Fibroblast of pulmonary artery (primary cell): Measurements from ENCODE around the gene METRNL.

ENCODE experiments used
- DNase-seq: peaks from one replicate; pipeline ENCODE4 v3.0.0-alpha.2; 2010; ENCODE audit warnings: low read depth
- H3K4me3 ChIP-seq: replicated peaks from 2 replicates; pipeline ENCODE4 v1.5.1; 2011; ENCODE audit warnings: low read depth, mild to moderate bottlenecking, control low read depth, low read length, moderate library complexity
- TF ChIP-seq, protein P1 (sequence below): IDR thresholded peaks from 2 replicates; pipeline ENCODE4 v1.5.1; 2011; ENCODE audit warnings: mild to moderate bottlenecking, control low read depth, low read length, inconsistent platforms; ENCODE audit errors: missing control alignments

Gene METRNL

DNA sequence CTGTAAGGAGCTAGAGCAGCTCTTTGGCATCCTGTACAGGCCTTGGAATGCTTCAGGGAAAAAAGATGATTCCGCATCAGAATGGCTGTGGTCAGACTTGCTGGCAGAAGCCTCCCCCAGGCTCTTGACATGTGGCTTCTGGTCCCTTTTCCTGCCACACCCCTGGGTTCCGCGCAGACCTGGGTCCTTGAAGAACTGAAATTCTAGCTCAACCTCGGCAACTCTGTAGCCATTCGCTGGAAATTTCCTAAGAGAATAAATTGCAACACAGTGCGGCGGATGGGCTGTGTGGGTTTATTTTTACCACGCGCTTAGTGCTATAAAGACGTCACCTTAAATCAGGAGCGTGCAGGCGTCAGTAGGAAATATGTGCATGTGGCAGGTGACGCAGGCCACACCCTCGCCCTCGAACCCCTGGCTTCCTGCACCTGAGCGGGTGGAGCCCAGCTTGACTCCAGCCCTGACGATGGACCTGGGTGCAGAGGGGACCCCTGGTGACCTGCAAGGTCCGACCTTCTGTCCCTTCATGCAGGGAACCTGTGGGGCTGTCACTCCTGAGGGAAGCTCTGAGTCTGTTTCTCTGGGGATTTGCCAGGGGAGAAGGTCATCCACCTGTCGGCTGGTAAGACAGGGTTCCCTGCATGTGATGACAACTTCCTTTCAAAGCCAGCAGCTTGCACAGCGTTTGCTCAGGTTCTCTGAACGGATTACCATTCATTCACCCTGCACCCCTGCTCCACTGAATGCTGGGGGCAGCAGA, 46.3 kb downstream of the METRNL start:
- TF ChIP-seq, protein P1, sequence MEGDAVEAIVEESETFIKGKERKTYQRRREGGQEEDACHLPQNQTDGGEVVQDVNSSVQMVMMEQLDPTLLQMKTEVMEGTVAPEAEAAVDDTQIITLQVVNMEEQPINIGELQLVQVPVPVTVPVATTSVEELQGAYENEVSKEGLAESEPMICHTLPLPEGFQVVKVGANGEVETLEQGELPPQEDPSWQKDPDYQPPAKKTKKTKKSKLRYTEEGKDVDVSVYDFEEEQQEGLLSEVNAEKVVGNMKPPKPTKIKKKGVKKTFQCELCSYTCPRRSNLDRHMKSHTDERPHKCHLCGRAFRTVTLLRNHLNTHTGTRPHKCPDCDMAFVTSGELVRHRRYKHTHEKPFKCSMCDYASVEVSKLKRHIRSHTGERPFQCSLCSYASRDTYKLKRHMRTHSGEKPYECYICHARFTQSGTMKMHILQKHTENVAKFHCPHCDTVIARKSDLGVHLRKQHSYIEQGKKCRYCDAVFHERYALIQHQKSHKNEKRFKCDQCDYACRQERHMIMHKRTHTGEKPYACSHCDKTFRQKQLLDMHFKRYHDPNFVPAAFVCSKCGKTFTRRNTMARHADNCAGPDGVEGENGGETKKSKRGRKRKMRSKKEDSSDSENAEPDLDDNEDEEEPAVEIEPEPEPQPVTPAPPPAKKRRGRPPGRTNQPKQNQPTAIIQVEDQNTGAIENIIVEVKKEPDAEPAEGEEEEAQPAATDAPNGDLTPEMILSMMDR = no peak

DNA sequence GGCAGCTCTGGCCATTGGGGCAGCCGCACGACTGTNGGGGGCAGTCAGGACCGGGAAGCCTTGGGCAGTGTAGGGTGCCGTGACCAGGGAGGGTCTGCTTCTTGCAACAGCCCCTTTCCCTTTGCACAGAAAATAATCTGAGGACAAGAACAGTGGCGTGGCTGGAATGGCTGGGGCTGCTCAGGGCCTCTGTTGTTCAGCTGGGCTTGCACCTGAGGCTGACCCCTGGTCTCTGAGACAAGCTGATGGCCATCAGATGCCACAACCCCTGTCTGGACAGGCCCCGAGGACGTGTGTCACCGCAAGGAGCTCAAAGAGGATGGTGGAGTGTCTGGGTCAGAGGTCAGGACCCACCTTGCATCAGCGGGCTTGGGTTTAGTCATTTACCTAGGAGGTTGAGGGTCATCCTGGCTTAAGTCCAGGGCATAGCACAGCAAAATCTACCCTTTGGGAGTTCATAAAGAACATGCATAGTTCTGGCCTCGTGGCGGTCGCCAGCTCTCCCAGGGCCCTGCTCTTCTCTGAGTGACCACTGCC, 46.9 kb downstream of the METRNL start:
- DNase-seq = no peak
- TF ChIP-seq, protein P1 = no peak
- H3K4me3 ChIP-seq = no peak overlapping the region

More for the DNA sequence above, 46.3 kb downstream of the METRNL start:
- DNase-seq = no peak
- no peak overlapping the region for H3K4me3 ChIP-seq

DNA sequence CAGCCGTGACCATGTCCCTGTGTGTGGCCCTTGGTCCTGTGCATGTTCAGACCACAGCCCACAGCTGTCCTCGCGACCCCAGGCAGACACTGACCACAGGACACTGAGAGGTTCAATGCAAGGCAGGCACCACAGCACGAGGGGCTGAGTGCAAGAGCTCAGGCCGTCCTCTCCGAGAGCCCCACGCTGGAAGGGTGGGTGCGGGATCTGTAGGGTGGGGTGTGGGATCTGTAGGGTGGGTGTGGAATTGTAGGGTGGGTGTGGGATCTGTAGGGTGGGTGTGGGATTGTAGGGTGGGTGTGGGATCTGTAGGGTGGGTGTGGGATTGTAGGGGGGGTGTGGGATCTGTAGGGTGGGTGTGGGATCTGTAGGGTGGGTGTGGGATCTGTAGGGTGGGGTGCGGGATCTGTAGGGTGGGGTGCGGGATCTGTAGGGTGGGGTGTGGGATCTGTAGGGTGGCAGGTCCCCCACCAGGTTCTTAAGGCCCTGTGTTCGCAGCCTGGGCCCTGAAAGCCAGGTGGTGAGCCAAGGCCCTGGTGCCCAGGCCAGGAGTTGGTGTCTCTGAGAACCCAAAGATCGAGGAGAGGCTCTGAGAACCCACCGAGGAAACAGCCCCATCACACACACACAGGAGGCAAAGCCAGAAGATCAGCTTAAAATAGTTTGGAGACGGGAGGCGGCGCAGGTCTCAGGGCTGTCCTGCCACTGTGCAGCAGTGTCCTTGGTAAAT, 48.2 kb downstream of the METRNL start:
- no peak overlapping the region for H3K4me3 ChIP-seq
- no peak for DNase-seq
- TF ChIP-seq, protein P1 = no peak

DNA sequence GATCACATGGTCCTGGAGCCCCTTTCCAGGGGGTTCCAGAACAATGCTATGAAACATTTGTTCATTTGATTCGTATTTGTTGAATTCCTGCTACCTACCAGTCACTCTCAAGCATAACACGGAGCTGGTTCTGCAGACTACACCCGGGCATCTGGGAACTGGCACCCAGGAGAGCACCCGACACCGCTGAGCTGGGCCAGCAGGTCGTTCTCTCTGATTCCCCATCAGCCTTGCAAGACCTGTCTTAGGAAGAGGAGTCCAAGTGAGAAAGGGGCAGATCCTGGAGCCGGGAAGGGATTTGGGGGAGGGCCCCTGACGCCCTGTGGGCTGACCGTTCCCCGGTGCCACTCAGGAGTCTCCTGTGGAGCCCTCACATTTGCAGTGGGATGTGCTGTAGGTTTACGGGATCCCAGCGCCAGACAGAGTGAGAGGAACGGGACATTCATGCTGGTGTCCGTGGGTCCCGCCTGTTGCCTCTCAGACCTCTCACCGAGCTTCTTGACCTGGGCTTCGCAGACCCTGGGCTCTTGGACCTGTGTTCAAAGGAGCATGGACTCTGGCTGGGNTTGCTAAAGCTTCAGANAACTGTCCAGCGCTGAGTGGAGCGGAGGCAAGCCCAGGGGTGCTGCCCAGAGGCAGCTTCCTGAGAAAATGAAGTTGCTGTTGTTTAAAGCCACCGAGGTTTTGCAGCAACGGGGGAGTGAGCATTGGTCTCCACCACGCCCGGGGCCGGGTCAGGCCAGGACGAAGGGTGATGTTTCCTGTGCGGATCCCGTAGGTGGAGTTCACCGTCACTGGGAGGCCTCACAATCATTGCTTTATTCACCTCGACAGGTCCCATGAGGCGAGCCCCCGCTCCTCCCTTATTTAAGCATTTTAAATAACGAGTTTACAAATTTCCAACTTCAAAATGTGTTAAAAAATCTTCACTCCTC, 49.2 kb downstream of the METRNL start:
- TF ChIP-seq, protein P1 = no peak

DNA sequence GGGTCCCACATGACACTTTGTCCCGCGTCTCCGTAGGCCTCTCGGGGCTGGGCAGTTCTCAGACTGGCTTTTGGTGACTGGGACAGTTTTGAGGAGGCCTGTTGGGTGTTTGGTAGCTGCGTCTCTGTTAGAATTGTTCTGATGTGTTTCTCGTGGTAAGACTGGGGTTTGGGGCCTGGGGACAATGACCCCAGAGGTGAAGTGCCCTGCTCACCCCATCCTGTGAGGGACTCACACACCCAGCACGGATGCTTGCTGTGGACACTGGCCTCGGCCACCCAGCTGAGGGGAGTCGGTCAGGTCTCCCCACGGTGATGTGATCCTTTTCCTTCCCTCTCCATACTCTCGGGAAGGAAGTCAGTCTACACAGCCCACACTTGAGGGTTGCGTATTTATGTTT, 50.3 kb downstream of the METRNL start:
- no peak overlapping the region for H3K4me3 ChIP-seq
- TF ChIP-seq, protein P1 = no peak
- no peak for DNase-seq

More for the DNA sequence above, 49.2 kb downstream of the METRNL start:
- H3K4me3 ChIP-seq = no peak overlapping the region
- no peak for DNase-seq

DNA sequence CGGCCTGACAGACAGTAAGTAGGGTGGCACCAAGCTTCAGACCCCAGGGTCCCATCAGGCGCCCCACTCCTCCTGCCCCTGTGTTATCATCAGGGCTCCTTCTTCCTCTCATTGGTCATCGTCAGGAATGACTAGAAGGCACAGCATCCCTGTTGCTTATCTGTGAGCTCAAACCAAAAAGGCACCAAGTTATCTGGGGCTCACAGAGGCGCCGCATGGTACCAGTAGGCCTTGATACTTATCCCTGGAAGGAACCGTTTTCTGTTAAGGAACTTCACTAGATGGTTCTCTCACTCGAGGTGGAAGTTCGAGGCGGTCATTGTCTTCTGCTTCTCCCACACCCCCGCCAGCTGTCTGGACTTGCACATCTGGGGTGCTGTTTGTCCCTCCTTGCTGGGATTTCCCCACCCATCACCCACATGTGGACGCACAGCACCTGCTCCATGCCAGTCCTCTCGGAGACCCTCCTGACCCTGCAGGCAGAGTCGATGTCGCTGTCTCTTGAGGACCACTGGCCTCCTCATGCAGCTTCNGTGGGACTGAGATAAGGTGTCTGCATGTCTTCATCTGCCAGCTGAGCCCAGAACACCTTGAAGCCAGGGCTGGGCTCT, 52.1 kb downstream of the METRNL start:
- no peak overlapping the region for H3K4me3 ChIP-seq
- no peak for DNase-seq
- TF ChIP-seq, protein P1 = no peak
